Fibroblast of gingiva (primary cell): ENCODE measurements around the gene KRT28.
"Not testable (repeated sequence)": the region's sequence is repeated elsewhere in the genome, so short reads cannot be mapped to it uniquely, and the experiment has no call there.

Experiments used
- DNase-seq: peaks from one replicate; pipeline ENCODE4 v3.0.0-alpha.2; 2011; ENCODE audit warnings: low read depth

Gene KRT28

DNA sequence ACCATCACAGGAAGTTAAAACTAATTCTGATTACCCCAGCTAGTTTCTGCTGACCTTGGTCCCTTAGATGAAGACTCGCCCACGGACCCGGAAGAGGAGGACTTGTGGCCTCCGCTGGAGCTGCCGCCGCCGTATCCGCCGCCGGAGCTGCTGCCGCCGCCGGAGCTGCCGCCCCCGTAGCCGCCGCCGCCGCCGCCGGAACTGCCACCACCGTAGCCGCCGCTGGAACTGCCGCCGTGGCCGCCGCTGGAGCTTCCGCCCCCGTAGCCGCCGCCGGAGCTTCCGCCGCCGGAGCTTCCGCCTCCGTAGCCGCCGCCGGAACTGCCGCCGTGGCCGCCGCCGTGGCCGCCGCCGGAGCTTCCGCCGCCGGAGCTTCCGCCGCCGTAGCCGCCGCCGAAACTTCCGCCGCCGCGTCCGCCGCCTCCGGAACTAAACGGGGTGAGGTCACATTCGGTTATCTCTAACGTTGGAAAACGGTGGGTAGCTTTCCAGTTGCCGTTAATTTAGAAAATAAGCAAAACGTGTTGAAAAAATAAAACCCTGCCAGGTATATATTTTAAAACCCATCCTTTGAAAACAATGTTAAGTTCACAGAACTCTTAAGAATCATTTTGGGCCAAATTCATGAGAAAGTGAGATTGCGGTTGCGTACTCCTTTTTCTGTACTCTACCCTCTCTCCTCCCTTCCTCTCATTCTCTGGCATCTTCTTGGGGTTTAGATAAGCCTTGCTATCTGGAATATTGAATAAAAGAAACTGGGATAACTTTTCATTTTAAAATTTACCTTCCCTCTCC lies 19.2 kb upstream of the KRT28 start:
- peak; percentile 89 for DNase-seq

GRCh38 chr17:40818343-40818732 lies 18.6 kb upstream of the KRT28 start:
- DNase-seq, result no peak

- DNase-seq, result no peak
These were observed 17.4 kb upstream of the KRT28 start for GRCh38 chr17:40817103-40817682.

DNA sequence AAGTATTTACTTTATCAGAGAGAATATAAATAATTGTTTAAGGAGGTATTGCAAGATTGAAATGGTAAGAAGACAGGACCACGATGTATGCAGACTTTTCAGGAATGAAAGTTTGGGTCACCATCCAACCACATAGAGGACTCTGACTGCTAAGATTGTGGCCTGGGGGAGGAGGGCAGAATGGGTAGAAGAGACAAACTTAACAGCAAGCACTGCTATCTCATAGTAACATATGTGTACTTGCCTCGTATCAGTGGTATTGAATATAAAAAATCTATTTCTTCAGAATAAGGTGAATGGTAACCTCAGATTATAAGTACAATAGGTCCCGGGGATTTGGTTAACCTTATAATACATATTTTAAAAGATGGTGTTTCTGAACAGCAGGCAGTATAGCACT lies 16.8 kb upstream of the KRT28 start:
- no peak for DNase-seq

DNA sequence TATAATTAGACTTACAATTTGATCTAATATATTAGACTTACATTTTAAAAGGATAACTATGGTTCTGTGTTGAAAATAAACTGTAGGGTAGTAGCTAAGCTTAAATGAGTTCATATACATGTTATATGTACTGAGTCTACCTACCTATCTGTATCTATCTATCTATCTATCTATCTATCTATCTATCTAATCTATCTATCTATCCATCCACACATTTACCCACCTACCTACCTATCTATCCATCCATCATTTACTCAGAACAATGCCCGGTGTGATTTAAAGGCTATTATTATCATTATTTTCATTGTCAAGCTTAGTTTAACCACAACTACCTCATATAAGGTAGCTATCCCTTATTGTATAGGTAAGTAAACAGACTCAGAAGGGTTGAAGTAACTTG lies 15.6 kb upstream of the KRT28 start:
- no peak for DNase-seq

DNA sequence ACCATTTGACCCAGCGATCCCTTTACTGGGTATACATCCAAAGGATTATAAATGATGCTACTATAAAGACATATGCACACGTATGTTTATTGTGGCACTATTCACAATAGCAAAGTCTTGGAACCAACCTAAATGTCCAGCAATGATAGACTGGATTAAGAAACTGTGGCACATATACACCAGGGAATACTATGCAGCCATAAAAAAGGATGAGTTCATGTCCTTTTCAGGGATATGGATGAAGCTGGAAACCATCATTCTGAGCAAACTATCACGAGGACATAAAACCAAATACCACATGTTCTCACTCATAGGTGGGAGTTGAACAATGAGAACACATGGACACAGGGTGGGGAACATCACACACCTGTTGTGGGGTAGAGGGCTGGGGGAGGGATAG lies 14.9 kb upstream of the KRT28 start:
- not testable (repeated sequence) for DNase-seq

- DNase-seq, result no peak
These were observed 14.0 kb upstream of the KRT28 start for GRCh38 chr17:40813804-40814203.

GRCh38 chr17:40812639-40813038 lies 12.9 kb upstream of the KRT28 start:
- no peak for DNase-seq

DNA sequence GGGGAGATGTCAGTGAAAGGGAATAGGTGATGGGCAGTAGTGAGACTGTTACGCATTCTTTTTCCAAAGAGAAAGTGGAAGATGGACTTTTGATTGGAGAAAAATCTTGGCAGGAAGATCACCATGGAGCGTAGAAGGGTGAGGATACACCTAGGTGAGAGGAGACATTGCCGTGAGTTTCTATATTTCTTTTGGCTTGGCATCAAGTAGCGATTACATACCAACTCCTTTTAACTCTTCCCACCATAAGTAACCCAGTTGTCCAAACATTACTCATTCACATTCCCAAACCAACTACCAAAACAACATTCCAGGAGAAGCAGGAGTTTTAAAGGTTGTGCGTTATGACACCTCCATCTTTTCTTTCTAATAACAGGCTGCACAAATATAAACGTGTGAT lies 10.7 kb upstream of the KRT28 start:
- DNase-seq, result no peak

DNA sequence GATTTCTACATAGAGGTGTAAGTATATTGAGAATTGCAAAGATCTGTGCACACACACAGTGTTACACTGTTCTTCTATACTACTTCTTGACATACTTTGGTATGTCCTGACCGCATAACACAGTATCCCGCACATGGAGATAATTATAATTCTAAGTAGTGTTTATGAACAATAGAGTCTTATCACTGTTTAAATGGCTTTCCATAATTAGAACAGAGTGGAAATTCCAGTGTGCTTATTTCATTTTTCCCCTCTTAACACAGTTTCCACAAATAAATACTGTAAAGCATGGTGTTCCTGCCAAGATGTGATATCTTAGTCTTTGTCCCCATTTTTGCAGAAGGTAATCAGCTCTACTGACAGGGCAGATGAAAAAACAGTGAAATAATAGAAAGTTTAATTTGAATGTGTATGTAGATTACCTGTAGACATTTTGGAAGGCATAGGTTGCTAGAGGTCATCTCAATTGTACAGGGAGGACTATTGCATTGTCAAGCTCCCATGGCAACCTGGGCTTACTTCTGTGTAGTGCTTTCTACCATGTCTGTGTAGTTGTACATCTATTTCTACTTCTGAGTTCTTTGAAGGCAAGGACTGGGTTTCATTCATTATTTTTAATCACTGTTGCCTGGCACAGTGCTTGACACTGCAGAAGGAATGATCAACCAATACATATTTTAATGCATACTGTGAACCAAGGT lies 10.1 kb upstream of the KRT28 start:
- DNase-seq, result no peak

DNA sequence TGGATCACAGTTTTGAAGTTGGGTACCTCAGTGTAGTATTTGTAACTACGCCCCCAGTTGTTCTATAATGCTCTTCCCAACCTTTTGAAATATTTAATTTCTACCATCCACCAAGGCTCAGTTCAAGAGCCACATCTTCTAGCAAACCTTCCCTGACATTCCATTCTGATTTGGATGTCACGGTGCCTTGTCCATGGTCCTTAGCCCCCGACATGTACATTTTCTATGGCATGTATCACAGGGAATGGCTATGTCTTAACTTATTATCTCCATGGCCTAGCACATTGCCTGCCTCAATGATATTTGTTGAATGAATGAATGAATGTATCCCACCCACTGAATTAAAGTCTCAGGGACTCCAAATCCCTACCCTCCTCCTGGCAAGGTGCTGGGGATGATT lies 6.4 kb upstream of the KRT28 start:
- no peak for DNase-seq

- peak; percentile 64 for DNase-seq
These were observed 3.9 kb upstream of the KRT28 start for GRCh38 chr17:40803617-40804082.

DNA sequence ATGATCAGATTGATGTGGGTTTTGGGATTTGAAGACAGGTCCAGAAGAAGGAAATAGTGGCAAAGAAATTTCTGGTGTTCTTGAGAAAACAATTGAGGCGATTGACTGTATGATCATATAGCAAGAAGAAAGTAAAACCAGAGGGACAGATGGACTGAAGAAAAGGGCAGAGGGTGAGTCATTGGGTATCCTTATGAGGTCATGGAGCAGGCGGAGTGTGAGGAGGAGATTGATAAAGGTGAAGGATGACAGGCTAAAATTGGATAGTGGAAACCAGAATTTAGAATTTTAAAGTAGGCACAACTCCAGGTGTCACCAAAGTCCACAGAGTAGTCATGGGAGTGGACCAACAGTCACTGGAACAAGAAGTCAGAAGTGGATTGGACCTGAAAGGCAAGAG lies 1.4 kb upstream of the KRT28 start:
- no peak for DNase-seq

DNA sequence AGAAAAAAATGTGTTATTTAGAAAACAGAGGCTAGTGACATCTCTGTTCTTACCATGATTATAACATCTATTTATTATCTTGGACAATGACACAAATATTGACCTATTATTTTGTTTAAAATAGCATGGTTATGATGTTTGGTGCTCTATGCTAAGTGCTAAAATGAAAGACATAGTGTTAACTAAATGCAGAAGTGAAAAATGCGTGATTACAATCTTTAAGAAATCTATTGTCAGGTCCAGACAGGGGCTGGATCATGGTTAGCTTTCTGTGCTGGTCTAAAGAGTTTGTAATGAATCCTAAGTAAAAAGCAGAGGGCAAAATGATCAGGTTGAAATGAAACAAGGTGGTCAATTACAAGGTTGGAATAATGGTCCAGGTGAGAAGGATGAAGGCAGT lies 622 bp upstream of the KRT28 start:
- no peak for DNase-seq

DNA sequence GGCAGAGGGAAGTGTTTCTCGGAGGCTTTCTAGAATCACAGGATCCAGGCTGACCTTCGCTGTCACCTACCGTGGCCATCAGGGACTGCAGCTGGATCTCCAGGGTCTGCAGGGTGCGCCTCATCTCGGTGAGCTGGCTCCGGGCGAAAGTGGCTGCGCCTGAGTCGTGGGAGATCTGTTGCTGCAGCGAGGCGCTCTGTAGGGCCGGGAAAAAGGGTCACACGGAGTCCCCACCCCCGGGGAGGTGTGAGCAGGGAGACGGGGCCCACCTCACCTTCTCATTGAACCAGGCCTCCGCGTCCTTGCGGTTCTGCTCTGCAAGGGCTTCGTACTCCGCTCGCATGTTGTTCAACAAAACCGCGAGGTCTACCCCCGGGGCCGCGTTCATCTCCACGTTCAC lies 2.9 kb downstream of the KRT28 start:
- no peak for DNase-seq

DNA sequence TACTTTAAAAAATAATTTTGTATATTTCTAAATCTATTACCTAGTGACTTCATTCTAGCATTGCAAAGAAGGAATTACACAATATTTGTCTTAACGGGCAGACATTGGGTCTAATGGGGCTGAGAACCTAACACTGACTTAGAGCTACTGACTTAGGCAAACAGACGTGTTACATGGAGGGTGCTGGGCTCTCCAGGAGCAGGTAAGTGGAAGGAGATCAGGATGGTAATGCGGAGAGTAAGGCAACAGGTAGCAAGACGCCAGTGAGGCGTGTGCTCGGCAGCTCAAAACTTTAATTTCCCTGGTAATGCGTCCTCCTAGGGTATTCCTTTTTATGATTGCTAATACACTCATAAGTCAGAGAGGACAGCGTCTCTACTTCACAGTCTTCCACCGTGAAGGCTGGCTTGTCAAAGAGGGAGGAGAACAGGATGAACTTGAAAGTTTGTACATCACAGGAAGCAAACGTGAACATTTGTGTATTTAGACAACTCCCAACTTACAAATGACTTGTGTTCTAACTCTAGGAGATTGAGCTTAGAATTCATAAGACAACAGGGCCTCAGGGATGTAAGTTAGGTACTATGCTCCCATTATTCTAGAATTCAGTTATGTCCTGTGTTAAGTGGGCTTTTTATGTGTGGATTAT lies 4.6 kb downstream of the KRT28 start:
- no peak for DNase-seq

DNA sequence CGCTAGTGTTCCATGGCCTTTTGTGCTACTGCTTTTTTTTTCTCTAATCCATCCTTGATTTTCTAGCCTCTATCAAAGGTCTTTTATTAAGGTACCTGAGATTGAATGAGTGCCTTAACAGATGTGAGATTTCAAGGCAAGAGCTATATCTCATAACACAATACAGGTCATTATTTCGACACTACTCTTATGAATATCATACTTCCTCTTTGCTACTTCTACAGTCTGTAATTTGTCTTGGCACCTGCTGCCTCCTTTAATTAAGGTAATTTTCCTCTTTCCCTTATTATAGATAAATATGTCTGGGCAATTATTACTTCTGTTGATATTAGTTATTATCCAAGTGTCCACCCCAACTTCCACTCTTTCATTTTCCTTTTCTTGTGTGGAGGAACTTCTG lies 5.3 kb downstream of the KRT28 start:
- no peak for DNase-seq

GRCh38 chr17:40793832-40794231 lies 5.9 kb downstream of the KRT28 start:
- no peak for DNase-seq

DNA sequence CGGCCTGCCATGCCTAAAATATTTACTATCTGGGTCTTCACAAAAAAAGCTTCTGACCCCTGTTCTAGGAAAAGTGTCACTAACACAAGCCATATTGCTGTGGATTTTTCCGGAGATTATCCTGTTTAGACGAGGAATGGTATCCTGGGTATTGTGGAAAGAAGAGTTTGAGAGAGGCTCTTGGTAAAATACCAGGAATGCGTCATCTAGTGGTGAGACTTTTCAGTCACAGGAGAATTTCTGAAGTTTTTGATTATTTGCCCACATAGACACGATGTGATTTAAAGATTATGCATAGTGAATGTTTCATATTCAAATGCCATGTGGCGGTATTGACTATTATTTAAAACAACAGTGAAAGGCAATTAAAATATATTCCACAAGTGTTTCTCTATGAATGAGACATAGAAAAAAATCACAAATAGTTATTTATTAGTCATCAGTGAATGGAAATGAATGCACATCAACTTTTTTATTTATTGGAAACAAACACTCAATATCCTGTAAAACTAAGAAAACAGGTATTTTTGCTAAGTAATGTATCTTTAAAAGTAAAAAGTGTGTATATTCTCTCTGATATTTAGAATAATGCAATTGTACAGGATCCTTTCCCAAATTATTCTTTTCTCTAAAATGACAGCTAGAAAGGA lies 7.8 kb downstream of the KRT28 start:
- DNase-seq, result peak; percentile 41

DNA sequence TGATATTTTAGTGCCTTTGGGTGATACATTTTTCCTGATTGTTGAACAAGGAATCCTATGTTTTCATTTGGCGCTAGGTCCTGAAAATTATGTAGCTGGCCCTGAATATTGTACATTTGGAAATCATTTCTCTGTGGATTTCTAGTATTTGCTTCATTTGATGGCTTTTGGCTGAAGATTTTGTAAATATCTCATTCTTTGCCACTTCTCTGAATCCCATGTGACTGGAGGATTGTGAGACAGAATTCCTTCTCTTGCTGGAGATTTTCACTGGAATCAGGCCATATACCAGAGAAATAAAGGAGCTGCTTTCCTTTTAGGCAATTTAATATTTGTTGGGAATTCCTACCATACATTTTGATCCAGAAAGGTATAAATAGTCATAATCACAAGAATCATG lies 8.6 kb downstream of the KRT28 start:
- DNase-seq, result peak; percentile 46

- DNase-seq, result no peak
These were observed 17.3 kb downstream of the KRT28 start, which contains the start of gene KRT27 for GRCh38 chr17:40782450-40782849. KRT27 (minus strand) TSS chr17:40782550; CDS start chr17:40782493, 57 bp downstream.
